Fibroblast of the aortic adventitia (primary cell): ENCODE results near the gene VANGL1. TPM values are rescaled to one million over a fixed set of nuclear protein-coding genes. Genes with fewer than 3 reads are reported as not detected.

Experiments
- DNase-seq: peaks from one replicate; pipeline ENCODE4 v3.0.0-alpha.2; 2010; ENCODE audit warnings: low read depth
- H3K4me3 ChIP-seq: 2 replicates; pipeline ENCODE4 v1.5.1; 2011; ENCODE audit warnings: low read depth, mild to moderate bottlenecking, control low read depth, low read length, moderate library complexity
- total RNA-seq: library from RNA; depleted of rRNA; stranded (reverse); fragments of >200 nt; gene quantifications from 2 replicates; pipeline ENCODE4 v1.2.3, GENCODE V29; 2012; ENCODE audit warnings: low replicate concordance
- TF ChIP-seq, protein P1 (sequence below): IDR thresholded peaks from 2 replicates; pipeline ENCODE4 v1.5.1; 2011; ENCODE audit warnings: mild to moderate bottlenecking, low read length, control low read depth, inconsistent platforms; ENCODE audit not compliant: insufficient read depth

The VANGL1 gene
- total RNA-seq, 1 donor, result 14.3 TPM

DNA sequence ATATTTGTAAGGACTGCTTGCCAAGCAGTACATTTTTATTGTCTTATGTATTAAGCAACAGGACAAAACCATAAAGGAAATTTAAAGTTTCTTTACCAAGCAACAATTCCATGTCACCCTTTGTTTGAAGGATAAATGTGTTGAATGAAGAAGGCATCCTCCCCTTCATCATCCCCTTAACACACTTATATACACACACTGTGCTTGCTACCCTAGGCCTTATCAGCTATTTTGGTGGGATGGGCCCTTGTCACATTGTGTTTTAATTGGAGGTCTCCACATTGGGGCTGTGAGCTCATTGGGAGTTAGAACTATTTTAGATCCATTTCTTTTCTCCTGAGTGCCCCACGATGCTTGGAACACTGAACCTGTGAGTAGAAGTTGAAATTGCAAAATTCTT, 1.9 kb downstream of the VANGL1 start:
- peak overlapping the region; percentile 85 for H3K4me3 ChIP-seq
- DNase-seq, result no peak
- TF ChIP-seq, protein P1, sequence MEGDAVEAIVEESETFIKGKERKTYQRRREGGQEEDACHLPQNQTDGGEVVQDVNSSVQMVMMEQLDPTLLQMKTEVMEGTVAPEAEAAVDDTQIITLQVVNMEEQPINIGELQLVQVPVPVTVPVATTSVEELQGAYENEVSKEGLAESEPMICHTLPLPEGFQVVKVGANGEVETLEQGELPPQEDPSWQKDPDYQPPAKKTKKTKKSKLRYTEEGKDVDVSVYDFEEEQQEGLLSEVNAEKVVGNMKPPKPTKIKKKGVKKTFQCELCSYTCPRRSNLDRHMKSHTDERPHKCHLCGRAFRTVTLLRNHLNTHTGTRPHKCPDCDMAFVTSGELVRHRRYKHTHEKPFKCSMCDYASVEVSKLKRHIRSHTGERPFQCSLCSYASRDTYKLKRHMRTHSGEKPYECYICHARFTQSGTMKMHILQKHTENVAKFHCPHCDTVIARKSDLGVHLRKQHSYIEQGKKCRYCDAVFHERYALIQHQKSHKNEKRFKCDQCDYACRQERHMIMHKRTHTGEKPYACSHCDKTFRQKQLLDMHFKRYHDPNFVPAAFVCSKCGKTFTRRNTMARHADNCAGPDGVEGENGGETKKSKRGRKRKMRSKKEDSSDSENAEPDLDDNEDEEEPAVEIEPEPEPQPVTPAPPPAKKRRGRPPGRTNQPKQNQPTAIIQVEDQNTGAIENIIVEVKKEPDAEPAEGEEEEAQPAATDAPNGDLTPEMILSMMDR, result no peak

GRCh38 chr1:115644109-115644508, 2.3 kb downstream of the VANGL1 start:
- TF ChIP-seq, protein P1, result no peak
- no peak for DNase-seq
- H3K4me3 ChIP-seq, result no peak overlapping the region

DNA sequence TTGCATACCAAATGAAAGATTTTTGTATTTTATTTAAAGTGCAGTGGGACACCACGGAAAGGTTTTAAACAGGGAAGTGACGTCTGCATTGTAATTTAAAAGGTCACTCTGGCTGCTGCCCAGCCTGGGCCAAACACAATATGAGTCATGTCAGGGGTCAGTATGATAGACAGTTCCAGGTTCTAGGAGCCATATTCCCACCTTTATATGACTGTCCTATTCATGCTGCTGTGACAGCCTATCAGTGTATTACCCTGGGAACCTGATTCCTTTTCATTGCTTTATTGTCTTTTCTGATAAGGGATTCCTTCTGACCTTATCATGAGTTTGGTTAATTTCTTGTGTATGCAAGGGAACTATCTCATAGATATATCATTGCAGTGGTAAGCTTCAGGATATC, 5.3 kb downstream of the VANGL1 start:
- DNase-seq, result peak; percentile 40
- no peak overlapping the region for H3K4me3 ChIP-seq
- TF ChIP-seq, protein P1, result no peak

DNA sequence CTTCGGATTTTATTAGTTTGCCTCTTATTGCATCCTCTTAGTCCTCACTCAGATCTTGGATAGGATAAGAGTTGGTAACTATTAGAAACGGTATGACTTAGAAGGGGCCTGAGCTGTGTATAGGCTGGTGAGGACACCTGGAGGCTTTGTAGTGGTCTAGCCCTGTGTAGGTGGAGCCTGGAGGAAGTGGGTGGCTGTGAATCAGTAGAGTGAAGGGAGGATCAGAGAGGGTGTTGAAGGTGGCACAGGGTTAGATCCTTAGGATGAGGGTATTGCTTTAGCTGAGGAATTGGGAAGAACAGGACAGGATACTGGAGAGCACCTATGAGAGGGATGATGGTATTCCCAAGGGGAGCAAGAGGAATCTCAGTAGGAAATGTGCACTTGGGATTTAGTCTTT, 5.7 kb downstream of the VANGL1 start:
- DNase-seq, result no peak
- H3K4me3 ChIP-seq, result no peak overlapping the region
- TF ChIP-seq, protein P1, result no peak

DNA sequence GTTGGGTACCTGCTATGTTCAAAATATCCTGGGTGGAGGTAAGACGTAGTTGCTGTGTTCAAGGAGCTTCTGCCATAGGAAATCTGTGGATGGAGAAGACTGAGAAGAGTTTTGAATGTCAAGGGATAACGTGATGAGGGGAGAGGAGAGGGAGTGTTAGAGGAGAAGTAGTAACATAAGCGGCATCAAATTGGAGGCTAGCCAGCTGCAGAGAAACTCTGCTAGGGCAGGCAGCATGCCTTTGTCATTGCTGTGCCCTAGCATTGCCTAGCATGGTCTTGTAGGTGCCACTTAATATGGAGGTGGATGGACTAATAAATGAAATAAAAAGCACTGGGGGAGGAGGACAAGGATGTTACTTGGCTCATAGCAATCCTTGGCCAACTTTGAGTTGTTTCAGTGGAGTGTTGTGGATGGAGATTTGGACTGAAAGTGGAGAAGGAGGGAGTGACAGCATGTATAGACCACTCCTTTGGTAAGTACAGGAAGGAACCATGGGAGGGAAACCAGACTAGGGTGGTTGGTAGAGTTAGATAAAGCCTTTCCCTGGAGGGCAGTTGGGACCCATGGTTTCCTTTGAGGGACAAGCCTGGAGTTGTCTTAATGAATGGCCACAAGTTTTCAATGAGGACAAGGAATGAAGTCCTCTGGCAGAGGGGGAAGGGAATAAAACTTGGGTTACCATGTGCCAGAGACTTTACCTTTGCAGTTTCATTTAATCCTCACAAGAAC, 6.3 kb downstream of the VANGL1 start:
- TF ChIP-seq, protein P1, result no peak
- DNase-seq, result no peak
- H3K4me3 ChIP-seq, result no peak overlapping the region

DNA sequence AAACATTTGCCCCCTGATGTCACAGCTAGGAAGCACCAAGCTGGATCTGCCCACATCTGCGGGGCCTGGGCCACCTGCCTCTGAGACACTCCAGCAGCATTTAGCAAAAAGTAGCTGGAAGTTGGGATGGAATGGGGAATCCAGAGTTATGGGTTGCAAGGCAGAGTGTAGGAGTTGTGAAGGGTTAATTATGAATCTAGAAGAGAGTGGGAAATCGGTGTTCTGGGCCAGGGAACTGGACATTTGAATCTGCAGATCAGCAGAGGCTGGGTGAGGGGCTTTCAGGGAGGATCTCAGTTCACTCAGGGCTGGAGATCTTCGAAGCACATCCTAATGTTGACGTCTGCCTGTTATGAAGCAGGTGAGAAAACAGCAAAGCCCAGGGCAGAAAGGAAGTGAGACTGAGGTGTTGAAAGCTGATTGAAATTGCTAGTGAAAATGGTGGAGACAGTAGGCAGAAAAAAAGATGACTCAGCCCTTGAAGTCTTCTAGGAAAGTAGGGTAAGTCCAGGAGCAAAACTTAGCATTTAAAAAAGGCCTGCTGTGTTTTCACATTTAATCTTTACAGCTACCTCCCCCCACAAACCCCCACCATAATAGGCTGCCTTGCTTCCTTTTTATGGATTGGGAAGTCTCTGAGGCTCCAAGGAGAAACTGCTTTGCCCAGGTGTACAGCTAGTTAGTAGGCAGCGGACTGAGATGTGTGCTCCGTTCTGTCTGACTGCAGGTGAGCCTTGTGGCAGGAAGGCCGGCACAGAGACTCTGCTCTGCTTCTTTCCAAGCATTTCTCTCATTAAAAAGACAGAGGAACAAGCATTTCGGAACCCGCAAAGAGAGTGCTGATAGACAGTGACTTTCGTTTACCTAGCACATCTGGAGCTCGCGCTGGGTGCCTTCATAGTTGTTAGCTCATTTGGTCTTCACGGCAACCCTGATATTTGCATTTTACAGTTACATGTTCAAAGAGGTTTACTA, 7.2 kb downstream of the VANGL1 start:
- no peak for DNase-seq
- TF ChIP-seq, protein P1, result no peak

More for the DNA sequence above, 7.2 kb downstream of the VANGL1 start:
- no peak overlapping the region for H3K4me3 ChIP-seq
